Esophagus (tissue), 2 donors: Measurements from ENCODE around the gene ZNF17. TPM values are rescaled to one million over a fixed set of nuclear protein-coding genes. Genes with fewer than 3 reads are reported as not detected.
"Not testable (repeated sequence)": the region's sequence is repeated elsewhere in the genome, so short reads cannot be mapped to it uniquely, and the experiment has no call there.

Experiments used
- H3K27ac ChIP-seq, 2 donors: one replicate each; pipeline ENCODE4 v1.5.1; 2013; ENCODE audit warnings: low read depth in 2 of 2, mild to moderate bottlenecking in 2 of 2, inconsistent platforms in 1 of 2, low read length in 1 of 2, moderate library complexity in 1 of 2
- H3K27me3 ChIP-seq, 2 donors: one replicate each; pipeline ENCODE4 v1.6.1; 2013; ENCODE audit warnings: low read length in 2 of 2, control low read depth in 1 of 2, mild to moderate bottlenecking in 1 of 2; ENCODE audit not compliant: insufficient read depth in 2 of 2, control insufficient read depth in 1 of 2
- H3K36me3 ChIP-seq, 2 donors: one replicate each; pipeline ENCODE4 v1.6.1; 2013; ENCODE audit warnings: low read length in 1 of 2; ENCODE audit not compliant: control insufficient read depth in 2 of 2, insufficient read depth in 2 of 2
- H3K4me1 ChIP-seq, 2 donors: one replicate each; pipeline ENCODE4 v1.6.1; 2013; ENCODE audit warnings: low read length in 1 of 2; ENCODE audit not compliant: control insufficient read depth in 2 of 2, insufficient read depth in 2 of 2
- H3K4me3 ChIP-seq, 2 donors: one replicate each; pipeline ENCODE4 v1.5.1; 2013; ENCODE audit warnings: low read length in 2 of 2, mild to moderate bottlenecking in 2 of 2, low read depth in 1 of 2, moderate library complexity in 1 of 2
- H3K9me3 ChIP-seq, 2 donors: one replicate each; pipeline ENCODE4 v1.6.1; 2013; ENCODE audit warnings: mild to moderate bottlenecking in 2 of 2, low read depth in 1 of 2, low read length in 1 of 2, moderate library complexity in 1 of 2; ENCODE audit not compliant: control insufficient read depth in 2 of 2, insufficient read depth in 1 of 2
- WGBS, 2 donors: extraction: QIAGEN DNeasy Blood & Tissue Kit; methylation state at CpG; one replicate each; pipeline ENCODE4 v1.1.7; 2013; 5-methylcytosine and 5-hydroxymethylcytosine counted together
- polyA plus RNA-seq, 2 donors: library from polyadenylated mRNA; stranded (reverse); fragments of 200-250 nt; gene quantifications; one replicate each; pipeline ENCODE4 v1.2.3, GENCODE V29; 2013
- donor health status: healthy with polysubstance abuse.
- donor health status: Bipolar disorder and iron deficiency.

ZNF17 gene
- polyA plus RNA-seq = 1 to 10 TPM; 2.2 to 3.2 TPM

- H3K27me3 ChIP-seq = no peaks in the 10 kb centered on the region
- peaks cover 0 to 14% of the 10 kb centered on the region in 2 donors for H3K36me3 ChIP-seq
- peak within 1 kb of the TSS; percentile 9 to 89 for H3K27ac ChIP-seq
- H3K9me3 ChIP-seq = peaks cover 0 to 5% of the 10 kb centered on the region in 2 donors
- 0 to 1% methylated on average over 55 of the region's 55 CpGs for WGBS, 2 donors
- peaks cover 0 to 4% of the 10 kb centered on the region in 2 donors for H3K4me1 ChIP-seq
- peak within 1 kb of the TSS; percentile 92 to 97 for H3K4me3 ChIP-seq
Measured at GRCh38 chr19:57410877-57411671, at the start of gene ZNF17. ZNF17 (plus strand) TSS chr19:57411161; CDS start chr19:57413616, 2,455 bp downstream.

DNA sequence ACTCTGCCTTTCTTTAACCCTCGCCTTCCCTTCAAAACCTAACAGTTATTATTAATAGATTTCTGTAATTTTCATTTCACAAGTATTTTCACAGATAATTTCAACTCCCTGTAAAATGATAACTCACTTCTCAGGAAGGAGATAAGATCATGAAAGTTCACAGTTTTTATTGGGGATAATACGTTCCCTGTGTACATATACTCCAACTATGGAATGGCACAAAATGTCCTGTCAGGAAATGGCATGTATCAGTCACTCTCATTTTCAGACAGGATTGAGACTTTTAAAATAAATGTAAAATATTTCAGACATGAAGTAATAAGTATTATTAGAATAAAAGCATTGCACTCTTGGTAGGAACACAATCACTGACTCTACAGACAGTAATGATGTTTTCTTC, 48.5 kb upstream of the ZNF17 start:
- Histone ChIP-seq H3K27ac (peak overlapping the region; percentile 87 to 89), H3K4me3 (peak overlapping the region; percentile 42 to 51), H3K27me3 (no peaks in the 10 kb centered on the region), H3K9me3 (peaks cover 2 to 3% of the 10 kb centered on the region in 2 donors), H3K36me3 (peaks cover 1 to 9% of the 10 kb centered on the region in 2 donors), H3K4me1 (peaks cover 0 to 5% of the 10 kb centered on the region in 2 donors)
- WGBS, 2 donors = 75 to 77% methylated on average over 2 of the region's 2 CpGs

- Histone ChIP-seq H3K9me3 (no peaks in the 10 kb centered on the region), H3K4me3 (peak within 1 kb of the TSS; percentile 59 to 92), H3K4me1 (peaks cover 0 to 5% of the 10 kb centered on the region in 2 donors), H3K36me3 (peaks cover 0 to 2% of the 10 kb centered on the region in 2 donors), H3K27ac (peak within 1 kb of the TSS; percentile 90 to 95), H3K27me3 (no peaks in the 10 kb centered on the region)
- WGBS, 2 donors = 1% methylated on average over 46 to 47 of the region's 47 CpGs
Measured at GRCh38 chr19:57362997-57363687, 47.8 kb upstream of the ZNF17 start, which contains the start of the genes TRAPPC2B and ZNF547. TRAPPC2B (plus strand) TSS chr19:57363551; CDS start chr19:57364834, 1,283 bp downstream. ZNF547 (plus strand) TSS chr19:57363551; CDS start chr19:57368556, 5,005 bp downstream.

- H3K27me3 ChIP-seq = no peaks in the 10 kb centered on the region
- H3K9me3 ChIP-seq = no peaks in the 10 kb centered on the region
- peak overlapping the region; percentile 90 to 95 for H3K27ac ChIP-seq
- peaks cover 0 to 5% of the 10 kb centered on the region in 2 donors for H3K4me1 ChIP-seq
- WGBS, 2 donors = 1% methylated on average over 15 to 18 of the region's 18 CpGs
- H3K36me3 ChIP-seq = no peaks in the 10 kb centered on the region
- H3K4me3 ChIP-seq = peak overlapping the region; percentile 59 to 92
Measured at GRCh38 chr19:57363688-57364181, 47.2 kb upstream of the ZNF17 start.

DNA sequence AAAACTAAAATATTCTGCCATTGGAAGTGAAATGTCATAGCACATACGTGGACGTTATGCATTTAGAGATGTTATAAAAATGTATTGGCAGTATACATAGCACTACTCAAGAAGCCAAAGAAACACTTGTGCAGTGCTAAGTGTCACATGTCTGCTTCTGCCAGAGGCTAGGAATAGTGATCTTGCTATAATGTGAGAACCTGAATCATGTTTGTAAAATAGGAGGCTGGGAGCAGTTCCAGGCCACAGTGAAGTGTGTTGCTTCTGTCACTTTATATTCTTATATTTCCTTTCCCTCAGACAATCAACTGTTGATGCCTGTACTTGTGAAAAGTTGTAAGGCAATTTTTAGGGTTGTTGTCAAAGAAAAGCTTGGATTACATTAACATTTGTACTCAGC, 44.2 kb upstream of the ZNF17 start:
- Histone ChIP-seq H3K9me3 (peaks cover 0 to 1% of the 10 kb centered on the region in 2 donors), H3K4me3 (no peak overlapping the region)
- WGBS, 2 donors = 94% methylated on average over 2 of the region's 2 CpGs

DNA sequence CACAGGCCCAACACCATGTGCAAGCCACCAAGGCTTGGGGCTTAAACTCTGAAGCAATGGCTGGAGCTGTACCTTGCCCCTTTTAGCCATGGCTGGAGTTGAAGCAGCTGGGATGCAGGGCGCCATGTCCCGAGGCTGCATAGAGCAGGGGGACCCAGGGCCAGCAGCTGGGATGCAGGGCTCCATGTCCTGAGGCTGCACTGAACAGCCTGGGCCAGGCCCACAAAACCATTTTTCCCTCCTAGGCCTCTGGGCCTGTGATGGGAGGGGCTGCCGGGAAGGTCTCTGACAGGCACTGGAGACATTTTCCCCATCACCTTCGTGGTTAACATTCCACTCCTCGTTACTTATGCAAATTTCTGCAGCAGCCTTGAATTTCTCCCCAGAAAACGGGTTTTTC, 36.8 kb upstream of the ZNF17 start:
- H3K9me3 ChIP-seq = peaks cover 0 to 28% of the 10 kb centered on the region in 2 donors
- no peaks in the 10 kb centered on the region for H3K27me3 ChIP-seq
- 95 to 96% methylated on average over 6 of the region's 6 CpGs for WGBS, 2 donors
- no peak overlapping the region for H3K27ac ChIP-seq
- no peak overlapping the region for H3K4me3 ChIP-seq
- no peaks in the 10 kb centered on the region for H3K4me1 ChIP-seq
- peaks cover 26 to 33% of the 10 kb centered on the region in 2 donors for H3K36me3 ChIP-seq

More for the DNA sequence above, 44.2 kb upstream of the ZNF17 start:
- peaks cover 0 to 5% of the 10 kb centered on the region in 2 donors for H3K4me1 ChIP-seq
- peaks cover 1 to 2% of the 10 kb centered on the region in 2 donors for H3K36me3 ChIP-seq
- H3K27ac ChIP-seq = no peak overlapping the region
- no peaks in the 10 kb centered on the region for H3K27me3 ChIP-seq

GRCh38 chr19:57374647-57375046, 36.3 kb upstream of the ZNF17 start:
- not testable (repeated sequence) for H3K4me3 ChIP-seq, H3K27me3 ChIP-seq, H3K27ac ChIP-seq, H3K4me1 ChIP-seq
- WGBS, 2 donors = 95 to 97% methylated on average over 2 of the region's 2 CpGs
- Histone ChIP-seq H3K9me3 (peaks cover 0 to 30% of the 10 kb centered on the region in 2 donors), H3K36me3 (peaks cover 26 to 33% of the 10 kb centered on the region in 2 donors)

DNA sequence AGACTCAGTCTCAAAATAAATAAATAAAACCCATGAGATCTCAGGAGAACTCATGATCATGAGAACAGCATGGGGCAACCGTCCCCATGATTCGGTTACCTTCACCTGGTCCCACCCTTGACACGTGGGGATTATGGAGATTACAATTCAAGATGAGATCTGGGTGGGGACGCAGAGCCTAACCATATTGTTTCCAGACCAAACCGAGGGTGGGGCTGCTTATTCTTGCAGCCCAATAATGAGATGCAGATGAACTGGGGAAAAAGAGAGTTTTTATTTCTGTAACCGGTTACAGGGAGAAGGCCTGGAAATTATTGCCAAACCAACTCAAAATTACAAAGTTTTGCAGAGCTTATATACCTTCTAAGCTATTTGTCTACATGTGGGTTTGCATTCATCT, 34.8 kb upstream of the ZNF17 start:
- peaks cover 26 to 33% of the 10 kb centered on the region in 2 donors for H3K36me3 ChIP-seq
- H3K4me1 ChIP-seq = no peaks in the 10 kb centered on the region
- H3K9me3 ChIP-seq = peaks cover 3 to 34% of the 10 kb centered on the region in 2 donors
- H3K27ac ChIP-seq = no peak overlapping the region
- H3K4me3 ChIP-seq = no peak overlapping the region
- no peaks in the 10 kb centered on the region for H3K27me3 ChIP-seq
- WGBS, 2 donors = 94 to 95% methylated on average over 6 of the region's 6 CpGs

- 95 to 98% methylated on average over 3 of the region's 3 CpGs for WGBS, 2 donors
- no peaks in the 10 kb centered on the region for H3K4me1 ChIP-seq
- H3K4me3 ChIP-seq = no peak overlapping the region
- peaks cover 3 to 31% of the 10 kb centered on the region in 2 donors for H3K9me3 ChIP-seq
- H3K27ac ChIP-seq = no peak overlapping the region
- H3K27me3 ChIP-seq = no peaks in the 10 kb centered on the region
- peaks cover 16 to 24% of the 10 kb centered on the region in 2 donors for H3K36me3 ChIP-seq
Measured at GRCh38 chr19:57377498-57378146, 33.3 kb upstream of the ZNF17 start.
